ENCODE measurements around the gene MRGPRX2.

The MRGPRX2 gene

DNA sequence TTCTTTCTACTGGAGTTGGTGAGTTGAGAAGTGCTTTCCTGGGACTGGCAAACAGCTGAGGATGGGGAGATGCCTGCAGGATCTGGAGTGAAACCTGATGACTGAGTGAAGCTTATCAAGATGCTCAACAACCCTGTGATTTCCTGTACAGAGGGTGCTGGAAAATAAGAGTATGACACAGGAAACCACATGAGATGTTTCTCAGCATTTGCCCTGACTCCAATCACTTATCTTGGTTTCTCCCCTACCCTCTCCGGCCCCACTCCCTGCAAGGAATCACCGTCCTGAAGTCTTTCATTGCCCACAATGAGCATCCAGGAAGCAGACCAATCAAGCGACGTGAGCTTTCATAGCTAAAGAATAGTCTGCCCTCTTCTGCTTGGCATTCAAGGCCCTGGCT is at the start of gene MRGPRX2:
Gene MRGPRX2 (minus strand): TSS at position 89 of the 400 bp plus-strand sequence. CDS start 4,315 bp downstream, outside the sequence.
- no peak for DNase-seq

DNA sequence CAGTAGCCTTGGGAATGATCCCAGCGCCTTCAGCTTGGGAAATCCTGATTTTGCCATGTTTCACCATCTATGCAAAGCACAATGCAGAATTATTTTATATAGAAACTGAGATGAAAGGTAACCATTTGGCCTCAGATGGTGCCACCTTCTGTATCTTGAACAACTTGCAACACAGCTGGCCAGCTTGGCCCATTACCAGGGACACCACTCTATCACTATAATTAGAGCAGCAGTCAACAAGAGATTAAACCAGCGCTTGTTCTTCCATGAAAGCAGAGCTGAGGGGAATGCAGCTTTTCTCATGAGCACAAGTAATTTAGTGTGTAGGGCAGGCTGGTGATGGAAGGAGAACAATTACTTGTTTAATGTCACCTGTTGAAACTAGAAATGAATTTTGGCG is 49.8 kb upstream of the MRGPRX2 start:
- DNase-seq, result no peak

DNA sequence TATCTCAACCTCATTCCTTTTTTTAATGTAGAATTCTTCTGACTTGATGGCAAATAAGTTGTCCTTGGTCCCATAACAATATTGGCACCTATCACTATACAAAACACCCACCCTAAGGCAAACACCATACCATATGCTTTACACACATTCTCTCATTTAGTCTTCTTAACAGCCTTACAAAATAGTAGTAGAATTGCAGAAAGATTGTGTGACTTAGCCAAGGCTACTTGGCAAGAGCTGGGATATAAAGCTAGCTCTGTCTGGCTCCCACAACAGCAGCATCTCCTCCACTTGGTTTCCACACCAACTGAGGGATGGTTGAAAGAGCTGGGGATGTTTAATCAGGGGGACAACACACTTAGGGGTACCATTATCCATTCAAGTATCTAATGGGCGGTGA is 46.6 kb upstream of the MRGPRX2 start:
- DNase-seq, result no peak

DNA sequence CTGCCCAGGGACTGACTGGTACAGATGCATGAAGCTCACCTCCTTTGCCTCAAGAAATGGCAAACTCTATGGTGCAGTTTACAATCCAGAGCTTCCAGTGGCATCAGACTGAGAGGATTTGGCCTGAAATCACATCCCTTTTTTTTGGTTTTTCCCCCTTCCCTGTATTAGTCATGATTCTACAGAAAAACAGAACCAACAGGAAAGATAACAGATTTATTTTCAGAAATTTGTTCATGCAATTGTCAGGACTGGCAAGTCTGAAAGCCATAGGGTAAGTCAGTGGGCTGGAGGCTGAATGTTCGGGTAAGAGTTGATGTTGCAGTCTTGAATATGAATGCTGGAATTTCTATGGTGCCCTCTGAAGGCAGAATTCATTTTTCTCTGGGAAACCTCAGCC is 44.5 kb upstream of the MRGPRX2 start:
- no peak for DNase-seq

DNA sequence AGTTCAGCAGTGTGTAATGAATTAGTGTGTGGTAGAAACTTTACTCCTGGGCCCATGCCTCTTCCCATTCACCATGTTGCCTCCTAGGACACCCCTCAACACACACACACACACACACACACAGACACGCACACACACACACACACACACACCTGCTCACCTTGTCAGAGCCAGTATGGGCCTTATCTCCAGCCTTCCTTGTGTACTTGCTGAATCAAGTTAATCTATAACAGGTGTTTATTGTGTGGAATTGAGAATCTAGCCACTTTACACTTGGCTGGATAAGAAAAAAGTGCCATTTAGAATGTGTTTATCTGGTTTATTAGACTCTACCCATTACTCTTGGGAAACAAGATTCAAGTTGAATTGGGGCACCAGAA is 42.0 kb upstream of the MRGPRX2 start:
- DNase-seq, result no peak

DNA sequence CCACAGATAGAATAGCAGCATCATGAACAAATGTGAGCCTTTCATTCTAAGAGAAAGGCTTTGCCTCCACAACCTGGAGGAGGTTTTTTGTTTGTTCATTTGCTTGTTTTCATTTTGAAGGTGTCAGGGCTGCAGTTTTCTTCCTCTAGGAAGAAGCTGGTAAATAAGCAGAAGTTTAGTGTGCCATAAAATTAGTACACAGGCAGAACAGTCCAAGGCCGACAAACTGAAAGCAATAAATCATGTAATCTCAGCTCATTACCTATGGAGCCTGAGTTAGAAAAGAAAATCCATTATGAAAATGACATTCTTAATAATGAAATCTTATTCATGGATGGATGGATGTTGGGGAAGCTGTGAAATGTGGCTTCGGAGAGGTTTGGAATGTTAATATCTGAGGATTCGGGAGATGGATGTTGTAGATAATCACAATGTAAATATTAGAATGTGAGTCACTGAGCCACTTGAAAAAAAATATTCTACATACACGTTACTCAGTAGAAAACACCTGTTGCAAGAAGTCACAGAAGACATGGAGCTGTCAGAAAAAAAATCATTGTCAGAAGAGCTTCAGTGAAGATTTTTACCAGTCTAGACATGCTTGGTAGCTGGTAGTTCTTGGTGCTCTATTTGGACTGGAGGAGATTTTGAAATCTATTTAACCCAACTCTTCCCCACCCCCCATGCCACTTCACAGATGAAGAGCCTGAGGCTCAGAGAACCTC is 41.4 kb upstream of the MRGPRX2 start:
- no peak for DNase-seq

DNA sequence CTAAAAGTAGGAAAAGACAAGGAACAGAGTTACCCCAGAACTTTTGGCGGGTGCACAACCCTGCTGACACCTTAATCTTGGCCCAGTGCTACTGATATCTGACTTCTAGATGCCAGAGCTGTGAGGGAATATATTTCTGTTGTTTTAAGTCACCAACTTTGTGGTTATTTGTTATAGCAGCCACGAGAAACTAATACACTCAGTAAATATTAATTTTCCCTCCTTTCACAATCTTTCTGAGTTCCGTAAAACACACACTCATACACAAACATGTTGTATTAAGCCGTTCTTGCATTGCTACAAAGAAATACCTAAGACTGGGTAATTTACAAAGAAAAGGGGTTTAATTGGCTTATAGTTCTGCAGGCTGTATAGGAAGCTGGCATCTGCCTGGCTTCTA is 40.4 kb upstream of the MRGPRX2 start:
- DNase-seq, result no peak

DNA sequence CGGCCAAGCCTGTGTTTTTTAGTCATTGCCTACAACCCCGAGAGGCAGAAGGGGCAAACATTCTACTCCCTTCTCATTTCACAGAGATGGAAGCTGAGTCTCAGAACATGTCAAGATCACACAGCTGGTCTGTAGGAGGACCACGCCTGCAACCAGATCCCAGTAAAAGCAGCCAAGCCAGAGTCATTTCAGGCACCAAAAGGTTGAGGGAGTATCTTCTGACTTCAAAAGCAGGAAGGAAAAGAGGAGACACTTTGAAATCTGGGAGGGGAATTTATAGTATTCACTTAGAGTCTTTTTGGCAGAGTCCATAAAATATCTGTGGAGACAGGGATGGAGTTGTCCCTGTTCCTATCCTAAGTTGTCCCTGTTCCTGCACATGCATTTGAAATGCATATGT is 38.6 kb upstream of the MRGPRX2 start:
- no peak for DNase-seq

DNA sequence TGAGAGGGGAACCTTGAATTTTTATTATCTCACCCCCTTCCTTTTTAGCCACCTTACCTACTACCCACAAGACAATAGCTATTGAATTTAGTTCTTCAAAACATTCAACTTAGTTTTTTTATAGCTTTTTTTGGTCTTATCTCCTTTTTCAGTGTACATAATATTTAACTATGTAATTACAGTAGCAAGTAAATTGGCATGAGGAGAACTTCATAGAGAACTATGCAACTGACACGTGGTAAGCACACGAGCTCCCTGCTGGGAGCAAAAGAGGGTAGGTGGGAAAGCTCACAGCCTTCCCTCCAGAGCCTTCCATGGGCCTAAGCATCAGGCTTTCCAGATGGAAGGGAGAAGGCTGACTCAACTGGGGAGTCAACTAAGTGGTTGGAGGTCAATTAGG is 34.3 kb upstream of the MRGPRX2 start:
- DNase-seq, result no peak

DNA sequence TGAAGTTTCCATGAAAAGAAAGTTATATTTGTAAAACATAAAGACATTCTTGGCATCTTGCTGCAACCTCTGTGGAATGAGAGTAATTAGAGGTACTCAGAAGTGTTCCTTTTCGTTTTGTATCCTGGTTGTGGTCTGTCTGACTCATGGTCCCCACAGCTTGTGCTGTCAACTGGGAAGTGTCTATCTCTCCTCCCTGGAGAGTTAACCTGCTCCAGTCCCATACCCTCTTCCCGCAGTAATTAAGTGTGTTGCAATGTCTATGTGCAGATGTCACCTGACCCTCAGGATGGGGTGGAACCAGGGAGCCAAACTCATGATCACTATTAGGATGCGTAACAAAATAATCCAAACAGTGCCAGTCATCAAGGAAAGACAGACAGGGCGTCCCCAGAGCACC is 33.5 kb upstream of the MRGPRX2 start:
- DNase-seq, result no peak

DNA sequence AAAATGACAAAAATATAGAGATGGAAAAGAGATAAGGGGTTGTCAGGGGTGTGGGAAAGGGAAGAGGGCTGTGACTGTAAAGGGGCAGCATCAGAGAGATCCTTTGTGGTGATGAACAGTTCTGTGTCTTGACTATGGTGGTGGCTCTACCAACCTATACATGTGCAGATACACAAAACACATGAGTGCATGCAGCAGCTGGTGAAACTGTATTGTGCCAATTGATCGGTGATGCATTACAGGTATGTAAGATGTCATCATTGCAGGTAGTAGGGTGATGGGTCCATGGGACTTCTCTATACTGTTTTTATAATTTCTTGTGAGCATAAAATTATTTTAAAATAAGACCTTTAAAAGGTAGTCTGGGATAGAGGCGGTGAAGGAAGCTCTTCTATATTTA is 32.3 kb upstream of the MRGPRX2 start:
- DNase-seq, result no peak

DNA sequence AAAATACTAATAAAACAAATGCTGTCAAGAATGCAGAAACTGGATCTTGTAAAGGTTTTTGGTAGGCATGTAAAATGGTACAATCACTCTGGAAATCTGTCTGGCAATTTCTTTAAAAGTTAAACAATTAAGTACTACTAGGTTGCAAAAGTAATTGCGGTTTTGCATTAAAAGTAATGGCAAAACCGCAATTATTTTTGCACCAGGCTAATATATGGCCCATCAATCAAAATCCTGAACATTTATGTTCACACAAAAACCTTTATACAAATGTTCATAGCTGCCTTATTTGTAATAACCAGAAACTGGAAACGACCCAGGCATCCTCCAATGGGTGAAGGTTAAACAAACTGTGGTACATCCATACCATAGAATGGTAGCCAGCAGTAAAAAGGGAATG is 31.8 kb upstream of the MRGPRX2 start:
- no peak for DNase-seq

DNA sequence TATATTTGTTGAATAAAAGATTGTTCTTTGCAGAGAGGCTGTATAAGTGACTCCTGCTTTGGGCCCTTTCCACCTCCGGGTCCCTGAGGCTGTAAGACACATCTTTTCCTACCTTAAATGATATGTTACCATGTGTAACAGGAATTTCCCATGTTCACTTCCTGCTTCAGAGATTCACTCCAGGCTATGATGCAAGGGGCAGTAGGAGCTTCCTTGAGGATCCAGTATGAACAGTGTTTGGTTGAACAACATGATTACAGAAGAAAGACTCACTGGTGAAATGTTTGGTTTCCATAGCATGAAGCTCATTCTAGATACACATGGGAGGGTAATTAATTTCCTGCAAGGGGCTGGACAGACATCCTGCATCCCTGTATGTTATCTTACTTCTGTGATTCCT is 30.8 kb upstream of the MRGPRX2 start:
- no peak for DNase-seq

DNA sequence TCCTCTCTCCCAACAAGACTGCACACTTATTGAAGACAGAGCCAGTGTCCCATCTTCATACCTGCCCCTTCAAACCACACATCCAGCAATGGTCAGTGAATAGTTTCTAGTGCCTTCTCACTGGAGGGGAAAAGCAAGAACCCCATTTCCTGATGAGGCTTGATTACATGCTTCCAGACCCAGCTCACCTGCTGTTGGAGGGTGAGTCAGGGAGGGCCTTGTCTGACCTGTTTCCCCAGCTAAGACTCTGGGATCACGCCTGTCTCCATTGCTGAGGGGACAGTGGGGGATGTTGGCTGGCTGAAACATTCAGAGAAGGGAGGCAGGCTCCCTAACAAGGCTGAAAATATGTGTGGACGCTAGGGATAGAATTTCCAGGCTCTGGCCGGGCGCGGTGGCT is 28.9 kb upstream of the MRGPRX2 start:
- no peak for DNase-seq

DNA sequence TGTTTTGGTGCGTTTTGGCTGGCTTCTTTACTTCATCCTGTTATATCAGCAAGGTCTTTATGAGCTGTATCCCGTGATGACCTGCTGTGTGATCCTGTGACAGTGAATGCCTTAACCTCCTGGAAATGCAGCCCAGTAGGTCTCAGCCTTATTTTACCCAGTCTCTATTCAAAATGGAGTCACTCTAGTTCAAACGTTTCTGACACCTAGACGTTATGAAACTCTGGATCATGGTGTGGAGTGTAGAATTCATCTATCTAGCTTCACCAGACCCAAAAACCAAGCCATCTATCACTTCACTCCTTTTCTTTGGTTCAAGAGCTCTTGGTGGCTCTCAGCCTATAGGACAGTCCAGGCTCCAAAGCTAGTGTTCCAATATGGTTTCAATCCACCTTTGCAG is 28.3 kb upstream of the MRGPRX2 start:
- no peak for DNase-seq

DNA sequence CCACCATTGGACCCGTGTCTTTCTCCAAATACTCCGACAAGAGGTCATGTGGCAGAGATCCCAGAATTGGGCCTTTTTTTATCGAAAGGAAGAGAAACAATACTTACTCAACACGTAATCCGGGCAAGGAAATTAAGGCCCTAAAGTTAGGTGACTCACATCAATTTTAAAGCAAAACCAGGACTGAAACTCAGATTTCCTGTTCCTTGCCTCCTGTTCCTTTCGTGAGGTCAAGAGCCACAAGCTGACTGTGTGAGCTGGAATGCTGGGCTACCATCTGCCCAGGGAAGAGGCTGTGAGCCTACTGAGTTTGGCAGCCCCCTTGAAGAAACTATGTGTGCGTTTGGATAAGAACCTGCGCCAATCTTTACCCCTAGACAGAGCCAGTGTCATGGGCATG is 27.1 kb upstream of the MRGPRX2 start:
- no peak for DNase-seq

DNA sequence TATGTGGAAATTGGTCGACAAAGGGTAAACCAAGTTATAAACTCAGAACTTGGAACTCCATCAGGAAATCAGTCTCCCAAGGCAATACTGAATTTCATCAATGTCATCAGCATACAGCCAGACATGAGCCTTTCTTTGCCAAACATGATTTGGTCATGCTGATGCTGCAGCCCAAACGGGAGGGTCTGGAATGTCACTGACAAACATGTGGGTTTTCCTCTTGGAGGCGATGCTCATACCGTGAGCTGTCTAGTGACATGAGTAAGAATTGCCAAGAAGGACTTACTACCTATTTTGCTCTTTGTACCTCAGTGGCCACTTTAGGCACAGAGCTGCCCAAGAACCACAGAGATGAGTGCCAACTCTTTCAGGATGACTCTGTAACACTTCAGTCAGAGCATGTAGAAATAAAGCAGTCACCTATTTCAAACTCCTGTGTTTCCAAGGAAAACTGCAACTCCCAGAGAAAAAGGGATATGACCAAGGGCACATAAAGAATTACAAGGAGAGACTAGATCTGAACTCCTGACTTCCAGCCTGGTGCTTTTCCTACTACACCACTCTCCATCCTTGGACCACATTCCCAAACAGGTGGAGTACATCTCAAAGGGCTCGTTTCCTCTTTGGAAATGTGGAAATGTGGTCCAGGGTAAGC is 24.3 kb upstream of the MRGPRX2 start:
- DNase-seq, result no peak

DNA sequence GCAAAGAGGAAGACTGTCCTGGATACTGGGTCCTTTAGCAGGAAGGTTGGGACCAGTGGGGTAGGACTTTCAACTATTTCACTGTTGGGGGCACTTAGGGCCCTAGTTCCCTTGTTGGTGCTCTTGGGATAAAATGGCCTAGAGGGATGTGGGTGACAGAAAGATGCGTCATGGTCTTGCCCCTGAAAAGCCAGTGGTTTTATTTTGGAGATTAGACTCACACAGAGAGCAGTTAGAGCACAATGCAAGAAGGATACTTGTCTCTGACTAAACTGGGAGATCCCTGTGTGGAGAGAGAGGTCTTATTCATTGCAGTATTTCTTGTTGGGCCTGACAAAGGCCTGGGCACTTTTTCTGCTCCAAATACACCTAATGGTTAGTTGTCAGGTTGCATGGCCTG is 22.6 kb upstream of the MRGPRX2 start:
- DNase-seq, result no peak

DNA sequence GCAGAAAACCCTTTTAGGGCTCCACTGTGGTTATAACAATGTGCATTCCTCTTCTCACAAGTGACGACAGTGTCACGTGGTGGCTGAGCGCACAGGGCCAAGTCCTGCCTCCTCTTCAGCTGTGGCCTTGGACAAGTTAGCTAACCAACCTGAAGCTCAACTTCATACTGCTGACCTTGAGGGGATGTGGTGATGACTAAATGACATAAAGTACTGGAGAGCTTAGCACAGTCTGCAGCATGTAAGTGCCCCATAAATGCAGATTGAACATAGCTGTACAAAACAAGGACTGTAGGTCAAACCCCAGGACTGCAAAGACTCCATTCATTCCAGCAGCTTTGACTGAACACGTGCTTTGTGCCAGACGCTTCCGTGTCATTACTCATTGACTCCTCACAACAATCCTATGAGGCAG is 20.1 kb upstream of the MRGPRX2 start:
- DNase-seq, result no peak

DNA sequence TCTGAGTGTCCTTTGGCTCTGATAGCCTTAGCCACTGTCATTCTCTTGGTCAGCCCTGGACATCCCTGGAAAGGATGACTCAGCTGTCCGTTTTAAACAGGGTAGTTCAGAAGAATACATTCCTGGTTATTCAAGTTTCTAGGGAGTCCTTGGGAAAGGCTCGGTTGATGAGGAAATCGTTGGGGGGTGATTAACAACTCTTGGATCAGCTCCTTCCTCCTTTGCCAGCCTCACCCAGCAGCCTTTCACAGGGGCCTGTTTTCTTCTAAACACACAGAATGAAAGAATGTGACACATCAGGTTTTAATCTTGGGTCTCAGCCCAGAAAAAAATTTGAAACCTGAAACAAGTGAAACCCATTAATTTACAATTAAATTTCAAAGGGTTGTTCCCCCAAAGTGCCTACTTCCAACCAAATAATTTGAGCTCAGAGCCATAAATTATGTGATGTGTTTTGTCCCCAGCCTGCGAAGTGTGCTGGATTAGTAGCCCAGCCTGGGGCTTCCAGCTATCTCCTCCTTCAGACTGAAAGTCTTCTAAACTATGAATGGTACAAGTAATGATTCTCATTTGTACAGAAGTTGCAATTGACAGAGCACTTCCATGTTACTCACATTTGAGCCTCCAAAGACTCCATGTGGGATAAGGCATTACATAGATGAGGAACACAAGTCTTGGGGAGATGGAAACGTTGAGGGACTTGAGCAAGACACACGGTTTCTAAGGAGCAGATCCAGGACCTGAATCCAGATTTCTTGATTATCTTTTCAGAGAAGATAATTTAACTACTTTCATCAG is 19.3 kb upstream of the MRGPRX2 start:
- peak in 1 of 2 experiments; percentile 51 for DNase-seq

DNA sequence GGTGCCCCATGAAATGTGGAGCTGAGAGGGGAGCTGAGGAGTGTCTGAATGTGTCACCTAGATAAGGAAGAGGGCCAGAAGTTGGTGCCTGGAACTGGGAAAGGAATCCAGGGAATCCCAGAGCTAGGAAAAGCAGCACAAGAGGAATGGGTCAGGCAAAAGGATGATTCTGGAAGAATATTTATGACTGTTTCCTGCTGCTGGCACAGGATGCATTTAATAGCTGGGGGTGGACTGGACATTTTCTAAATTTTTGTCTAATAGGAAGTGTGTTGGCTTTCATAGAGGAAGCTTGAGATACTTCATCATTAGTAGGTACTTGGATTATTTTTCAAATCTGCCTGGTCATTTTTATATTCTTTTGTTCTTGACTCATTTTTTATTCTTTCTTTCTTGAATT is 17.4 kb upstream of the MRGPRX2 start:
- DNase-seq, result no peak

DNA sequence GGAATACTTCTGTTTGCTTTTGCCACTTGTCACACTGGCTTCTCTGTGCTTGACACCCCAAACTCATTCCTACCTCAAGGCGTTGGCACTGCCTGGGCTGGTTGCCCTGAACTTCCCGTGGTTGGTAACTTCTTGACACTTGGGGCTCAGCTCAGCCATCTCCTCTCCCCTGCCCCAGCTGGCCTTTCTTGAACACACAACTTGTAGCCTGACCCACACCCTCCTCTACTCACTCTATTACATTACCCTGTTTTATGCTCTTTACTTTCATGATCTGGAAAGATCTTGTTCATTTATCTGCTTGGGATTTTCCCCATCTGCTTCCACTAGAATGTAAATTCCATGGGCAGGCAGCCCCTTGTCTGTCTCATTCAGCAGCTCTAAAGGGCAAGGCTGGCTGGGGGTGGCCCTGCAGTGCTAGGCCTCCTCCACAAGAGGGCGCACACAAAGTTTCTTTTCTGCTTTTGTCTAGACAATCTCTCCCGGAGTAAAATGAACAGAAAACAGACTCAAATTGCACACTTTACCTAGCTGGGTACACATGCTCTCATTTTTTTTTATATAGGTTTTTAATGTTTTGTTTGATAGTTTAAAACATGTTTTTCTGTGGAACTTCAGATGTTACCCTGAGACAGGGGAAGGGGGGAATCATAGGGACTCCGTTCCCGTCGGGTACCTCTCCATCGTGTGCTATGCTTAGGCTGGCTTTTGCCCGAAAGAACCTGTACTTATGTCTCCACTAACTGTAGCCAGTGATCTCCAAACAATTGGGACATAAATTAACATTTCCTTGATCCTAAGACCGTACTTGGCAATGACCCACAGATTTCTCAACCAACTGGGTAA is 16.4 kb upstream of the MRGPRX2 start:
- peak in 1 of 2 experiments; percentile 70 for DNase-seq

DNA sequence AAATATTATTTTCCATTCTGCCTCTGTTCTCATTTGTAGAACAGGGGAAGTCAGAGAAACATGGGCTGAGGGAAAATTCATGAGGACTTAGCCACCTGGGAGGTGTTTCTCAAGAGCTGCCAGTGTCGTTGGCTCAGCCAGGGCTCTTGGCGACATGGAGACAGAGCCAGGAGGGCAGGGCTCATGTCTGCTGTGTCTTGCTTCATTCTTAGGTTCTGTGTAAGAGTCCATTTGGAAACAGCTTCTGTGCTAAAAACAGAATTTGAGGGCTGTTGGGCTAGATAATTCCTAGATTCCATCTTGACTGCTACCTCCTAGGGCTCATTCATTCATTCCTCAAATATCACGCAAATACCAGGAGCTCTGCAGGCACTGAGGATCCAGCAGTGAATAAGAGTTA is 15.1 kb upstream of the MRGPRX2 start:
- DNase-seq, result no peak

Measured in NCI-H446 (cell line).